Heart left ventricle (tissue), 16 donors: ENCODE results near the gene SLTM. TPM values are rescaled to one million over a fixed set of nuclear protein-coding genes. Genes with fewer than 3 reads are reported as not detected.

Experiments
- ATAC-seq, 4 donors: fragments of 200-7000 bp; cut with Tn5 transposase; one replicate each; pipeline ENCODE4 v1.9.1; 2020 to 2022; ENCODE audit warnings: moderate library complexity in 4 of 4, mild to moderate bottlenecking in 3 of 4, moderate number of reproducible peaks in 1 of 4
- DNase-seq, 5 donors: peaks; one replicate each; pipeline ENCODE4 v3.0.0-alpha.2; 2020
- H3K27ac ChIP-seq, 12 donors: fragments of 200-600 bp; sonication (generic) in 4 of 12; one replicate each; pipeline versions ENCODE4 v1.5.0 to v1.8.0; 2016 to 2022; ENCODE audit warnings: mild to moderate bottlenecking in 2 of 12
- H3K27me3 ChIP-seq, 9 donors: fragments of 200-600 bp; sonication (generic) in 2 of 9; one replicate each; pipeline versions ENCODE4 v1.5.1 to v1.8.0; 2016 to 2022; ENCODE audit warnings: mild to moderate bottlenecking in 3 of 9
- H3K36me3 ChIP-seq, 9 donors: fragments of 200-600 bp; sonication (generic) in 2 of 9; one replicate each; pipeline versions ENCODE4 v1.5.0 to v1.8.0; 2018 to 2022; ENCODE audit warnings: mild to moderate bottlenecking in 2 of 9
- H3K4me1 ChIP-seq, 12 donors: fragments of 200-600 bp; sonication (generic) in 4 of 12; one replicate each; pipeline versions ENCODE4 v1.5.0 to v1.8.0; 2016 to 2022; ENCODE audit warnings: mild to moderate bottlenecking in 3 of 12
- H3K4me3 ChIP-seq, 12 donors: fragments of 200-600 bp; sonication (generic) in 4 of 12; one replicate each; pipeline versions ENCODE4 v1.5.0 to v1.8.0; 2017 to 2022; ENCODE audit warnings: mild to moderate bottlenecking in 9 of 12, moderate library complexity in 4 of 12
- H3K9me3 ChIP-seq, 12 donors: fragments of 200-600 bp; sonication (generic) in 4 of 12; one replicate each; pipeline versions ENCODE4 v1.5.0 to v1.8.0; 2016 to 2022; ENCODE audit warnings: mild to moderate bottlenecking in 1 of 12
- POLR2A ChIP-seq, 2 donors: fragments of 450-650 bp; IDR thresholded peaks; one replicate each; pipeline ENCODE4 v1.6.1; 2017; ENCODE audit warnings: antibody characterized with exemption in 2 of 2, mild to moderate bottlenecking in 2 of 2, moderate library complexity in 2 of 2
- WGBS, 4 donors: extraction: QIAGEN DNeasy Blood & Tissue Kit in 2 of 4; methylation state at CpG; one replicate each; pipeline versions ENCODE4 v1.1.5 to v1.1.7; 2013 to 2018; 5-methylcytosine and 5-hydroxymethylcytosine counted together
- intact Hi-C, 10 donors: fragments of 100-400 bp; cut with DNase I; formaldehyde crosslinking; loops; one replicate each; pipeline versions ENCODE4 v1.11.1 to v1.14.2; 2022
- polyA plus RNA-seq, 2 donors: library from polyadenylated mRNA; stranded (reverse); fragments of 200-250 nt; gene quantifications; one replicate each; pipeline ENCODE4 v1.2.3, GENCODE V29; 2013
- total RNA-seq, 9 donors: library from RNA; depleted of rRNA in 2 of 9; stranded (reverse); fragments of >200 nt in 2 of 9; fragmentation: NEBNext Ultra II Directional in 3 of 9; extraction: Animal tissue kit (Norgen Biotek cat#: 25700) in 3 of 9; gene quantifications; one replicate each; pipeline versions ENCODE4 v1.1.0 to v1.2.4, GENCODE V29; 2016 to 2023
- TF ChIP-seq, protein P1 (sequence below), 12 donors: fragments of 200-600 bp; sonication (generic) in 4 of 12; IDR thresholded peaks; one replicate each; pipeline versions ENCODE4 v1.5.0 to v1.8.0; 2018 to 2022; ENCODE audit warnings: antibody characterized with exemption in 12 of 12, mild to moderate bottlenecking in 5 of 12
- donor health status: ischemic (EF 13 %, LVEDD 7.1; RV severe dilation, severe dysfunction).
- donor health status: healthy with polysubstance abuse.
- donor health status: DM: no; HTN: yes; CAD: no.
- donor health status: DM: no; HTN: no; CAD: no.
- donor health status: ischemic (EF 25% LVEDD 6.9; RV normal size, moderate dysfunction).
- donor health status: ischemic (EF 25% LVEDD 5.7; RV mildly dilated, moderate dysfunction).
- donor health status: healthy.
- donor health status: DM: yes; HTN: yes; CAD: no.
- donor health status: ischemic (EF 35%, LVEDD 5.7; RV mildly dilated, moderate dysfunction).
- donor health status: nonischemic (EF 11% LVEDD 7.7; RV severe dilation, severe dysfunction).
- donor health status: DM: yes; HTN: yes; CAD: no.
- donor health status: PGD.
- donor health status: ischemic (EF 29% LVEDD 5.4; RV normal size, mild dysfunction).
- donor health status: nonischemic (EF 23%, LVEDD 6.1; RV moderate dilation, normal function).

SLTM gene
- total and polyA plus RNA-seq, 11 donors, result 41.9 to 68.2 (median 48.1) TPM

DNA sequence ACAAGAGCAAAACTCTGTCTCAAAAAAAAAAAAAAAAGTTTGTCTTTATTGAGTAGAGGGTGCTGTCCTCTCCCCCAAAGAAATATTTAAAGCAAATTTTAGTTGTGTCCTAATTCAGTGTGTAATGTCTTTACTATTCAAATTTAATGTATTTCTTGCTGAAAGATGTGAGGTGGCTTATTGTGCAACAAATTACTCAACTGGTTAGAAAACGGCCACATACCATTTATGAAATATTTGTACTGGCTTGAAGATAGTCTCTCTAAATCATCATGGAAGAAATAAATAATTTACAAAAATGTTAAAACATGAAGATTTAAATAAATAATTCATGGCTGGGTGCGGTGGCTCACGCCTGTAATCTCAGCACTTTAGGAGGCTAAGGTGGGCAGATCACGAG lies 63.0 kb downstream of the SLTM start:
- Histone ChIP-seq H3K9me3 (no peaks in the 10 kb centered on the region), H3K27ac (no peak overlapping the region), H3K27me3 (no peaks in the 10 kb centered on the region), H3K36me3 (peaks cover 0 to 1% (median 0%) of the 10 kb centered on the region in 9 donors), H3K4me3 (no peak overlapping the region), H3K4me1 (peaks cover 0 to 2% (median 0%) of the 10 kb centered on the region in 12 donors)
- DNase-seq (no peak), ATAC-seq (no peak)
- intact Hi-C loops, result no loop called here
- WGBS, 4 donors, result 90 to 97% (median 93%) methylated on average over 4 of the region's 4 CpGs
- TF ChIP-seq, protein P1, sequence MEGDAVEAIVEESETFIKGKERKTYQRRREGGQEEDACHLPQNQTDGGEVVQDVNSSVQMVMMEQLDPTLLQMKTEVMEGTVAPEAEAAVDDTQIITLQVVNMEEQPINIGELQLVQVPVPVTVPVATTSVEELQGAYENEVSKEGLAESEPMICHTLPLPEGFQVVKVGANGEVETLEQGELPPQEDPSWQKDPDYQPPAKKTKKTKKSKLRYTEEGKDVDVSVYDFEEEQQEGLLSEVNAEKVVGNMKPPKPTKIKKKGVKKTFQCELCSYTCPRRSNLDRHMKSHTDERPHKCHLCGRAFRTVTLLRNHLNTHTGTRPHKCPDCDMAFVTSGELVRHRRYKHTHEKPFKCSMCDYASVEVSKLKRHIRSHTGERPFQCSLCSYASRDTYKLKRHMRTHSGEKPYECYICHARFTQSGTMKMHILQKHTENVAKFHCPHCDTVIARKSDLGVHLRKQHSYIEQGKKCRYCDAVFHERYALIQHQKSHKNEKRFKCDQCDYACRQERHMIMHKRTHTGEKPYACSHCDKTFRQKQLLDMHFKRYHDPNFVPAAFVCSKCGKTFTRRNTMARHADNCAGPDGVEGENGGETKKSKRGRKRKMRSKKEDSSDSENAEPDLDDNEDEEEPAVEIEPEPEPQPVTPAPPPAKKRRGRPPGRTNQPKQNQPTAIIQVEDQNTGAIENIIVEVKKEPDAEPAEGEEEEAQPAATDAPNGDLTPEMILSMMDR (IDR thresholded peaks at IDR 0.05), result no peak
- TF ChIP-seq POLR2A (IDR thresholded peaks at IDR 0.05), result no peak

DNA sequence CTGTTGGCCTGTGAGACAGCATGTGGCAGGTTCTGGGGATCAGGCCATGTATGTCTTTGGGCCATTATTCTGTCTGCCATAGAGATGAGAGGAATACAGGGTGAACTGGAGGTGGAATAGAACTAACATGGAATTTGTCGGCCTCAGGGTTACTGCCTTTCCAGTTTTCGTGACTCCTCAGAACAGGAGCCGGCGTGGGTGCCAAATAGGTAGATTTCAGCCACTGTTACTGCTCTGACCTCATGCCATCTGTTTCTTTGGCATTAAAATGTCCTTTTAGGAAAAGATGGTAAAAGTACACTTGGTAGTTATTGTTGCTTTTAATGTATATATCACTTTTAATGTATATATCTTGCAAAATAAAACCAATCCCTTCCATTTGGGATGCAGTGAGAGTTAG lies 65.6 kb downstream of the SLTM start:
- Histone ChIP-seq H3K36me3 (no peaks in the 10 kb centered on the region), H3K27ac (no peak overlapping the region), H3K4me1 (peaks cover 0 to 11% (median 8%) of the 10 kb centered on the region in 12 donors), H3K4me3 (no peak overlapping the region), H3K27me3 (peaks cover 0 to 6% (median 0%) of the 10 kb centered on the region in 9 donors), H3K9me3 (no peaks in the 10 kb centered on the region)
- DNase-seq (no peak), ATAC-seq (no peak)
- TF ChIP-seq POLR2A (IDR thresholded peaks at IDR 0.05), result no peak
- TF ChIP-seq, protein P1 (IDR thresholded peaks at IDR 0.05), result no peak
- intact Hi-C loops, result loop anchor here in 1 of 10 donors (10.0 kb wide), 1 partner anchor 643 kb away; no protein-coding TSS in a partner anchor
- WGBS, 4 donors, result 94 to 99% (median 98%) methylated on average over 4 of the region's 4 CpGs

DNA sequence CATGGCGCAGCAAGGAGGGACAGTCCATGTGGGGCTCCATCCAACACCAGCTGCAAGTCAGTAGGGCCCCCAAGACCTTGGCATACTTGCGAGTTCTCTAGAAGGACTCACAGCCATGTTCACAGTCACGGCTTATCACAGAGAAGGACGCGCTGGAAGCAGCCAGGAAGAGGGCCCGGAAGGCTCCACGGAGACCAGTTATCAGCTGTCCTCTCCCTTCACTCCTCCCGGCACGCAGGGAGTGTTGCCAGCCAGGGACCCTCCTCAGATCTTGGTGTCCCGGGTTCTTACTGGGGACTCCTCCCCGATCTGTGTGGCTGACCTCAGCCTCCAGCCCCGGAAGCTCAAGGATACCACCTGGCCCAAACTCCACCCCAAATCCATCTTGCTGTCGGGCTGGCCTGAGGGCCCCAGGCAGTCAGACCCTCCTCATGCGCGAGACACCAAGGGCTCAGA lies 68.0 kb downstream of the SLTM start:
- Histone ChIP-seq H3K9me3 (no peaks in the 10 kb centered on the region), H3K4me1 (peaks cover 0 to 11% (median 8%) of the 10 kb centered on the region in 12 donors), H3K27ac (peak overlapping the region in 6 of 12 donors; percentile 20 to 46 (median 26)), H3K4me3 (peak overlapping the region; percentile 20 to 61 (median 48)), H3K36me3 (no peaks in the 10 kb centered on the region), H3K27me3 (peaks cover 0 to 6% (median 0%) of the 10 kb centered on the region in 9 donors)
- 35 to 55% (median 40%) methylated on average over 10 to 15 of the region's 15 CpGs for WGBS, 4 donors
- intact Hi-C loops, result loop anchor here in 1 of 10 donors (10.0 kb wide), 1 partner anchor 641 kb away; no protein-coding TSS in a partner anchor
- ATAC-seq (peak in 3 of 4 donors; percentile 53 to 56 (median 54)), DNase-seq (peak in 1 of 5 donors; percentile 44)
- no peak for TF ChIP-seq POLR2A (IDR thresholded peaks at IDR 0.05)
- TF ChIP-seq, protein P1 (IDR thresholded peaks at IDR 0.05), result no peak

DNA sequence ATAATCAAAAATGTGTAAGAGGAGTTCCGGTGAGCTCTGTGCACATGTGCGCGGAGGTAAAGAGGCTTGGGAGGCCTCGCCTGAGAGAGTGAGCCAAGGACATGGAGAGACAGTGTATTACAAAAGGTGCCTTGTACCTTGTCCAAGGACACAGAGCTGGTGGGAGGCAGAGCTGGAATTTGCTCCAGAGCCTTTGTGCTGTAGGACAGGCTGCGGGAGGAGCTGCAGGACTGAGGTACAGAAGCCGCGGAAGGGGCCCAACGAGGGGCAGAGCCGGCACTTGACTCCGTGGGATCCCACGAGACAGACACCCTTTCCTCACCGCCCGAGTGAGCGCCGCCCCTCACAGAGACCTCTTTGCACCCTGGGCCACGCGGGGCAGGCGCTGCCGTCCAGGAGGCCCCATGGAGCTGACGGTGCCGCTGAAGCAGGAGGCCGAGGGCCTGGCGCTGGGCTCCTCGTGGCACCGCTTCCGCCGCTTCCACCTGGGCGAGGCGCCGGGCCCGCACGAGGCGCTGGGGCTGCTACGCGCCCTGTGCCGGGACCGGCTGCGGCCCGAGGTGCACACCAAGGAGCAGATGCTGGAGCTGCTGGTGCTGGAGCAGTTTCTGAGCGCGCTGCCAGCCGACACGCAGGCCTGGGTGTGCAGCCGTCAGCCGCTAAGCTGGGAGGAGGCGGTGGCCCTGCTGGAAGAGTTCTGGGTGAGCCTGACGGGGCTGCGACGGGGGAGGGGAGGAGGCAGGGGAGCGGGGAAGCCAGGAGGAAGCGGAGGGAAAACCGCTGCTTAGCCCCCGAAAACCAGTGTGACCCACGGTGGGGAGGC lies 68.7 kb downstream of the SLTM start:
- 12 to 25% (median 16%) methylated on average over 20 to 54 of the region's 54 CpGs for WGBS, 4 donors
- Histone ChIP-seq H3K27me3 (peaks cover 0 to 6% (median 0%) of the 10 kb centered on the region in 9 donors), H3K36me3 (no peaks in the 10 kb centered on the region), H3K9me3 (no peaks in the 10 kb centered on the region), H3K4me3 (peak overlapping the region; percentile 20 to 61 (median 48)), H3K27ac (peak overlapping the region in 7 of 12 donors; percentile 20 to 52 (median 29)), H3K4me1 (peaks cover 0 to 11% (median 8%) of the 10 kb centered on the region in 12 donors)
- ATAC-seq (peak; percentile 45 to 86 (median 80)), DNase-seq (peak; percentile 27 to 71 (median 62))
- TF ChIP-seq POLR2A (IDR thresholded peaks at IDR 0.05), result no peak
- TF ChIP-seq, protein P1 (IDR thresholded peaks at IDR 0.05), result no peak
- intact Hi-C loops, result loop anchor here in 1 of 10 donors (10.0 kb wide), 1 partner anchor 640 kb away; no protein-coding TSS in a partner anchor
